AG09309 (cell line): ENCODE measurements around the gene CHMP4B.

Source experiments
- DNase-seq: peaks from one replicate; pipeline ENCODE4 v3.0.0-alpha.2; 2010; ENCODE audit warnings: low read depth
- H3K4me3 ChIP-seq: 2 replicates; pipeline ENCODE4 v1.5.1; 2011; ENCODE audit warnings: mild to moderate bottlenecking, low read depth, low read length, moderate library complexity; ENCODE audit not compliant: control insufficient read depth
- TF ChIP-seq, protein P1 (sequence below): IDR thresholded peaks from 2 replicates; pipeline ENCODE4 v1.5.1; 2011; ENCODE audit warnings: mild to moderate bottlenecking, low read depth, low read length, inconsistent platforms; ENCODE audit not compliant: insufficient read depth, control insufficient read depth; ENCODE audit errors: missing control alignments

The CHMP4B gene

DNA sequence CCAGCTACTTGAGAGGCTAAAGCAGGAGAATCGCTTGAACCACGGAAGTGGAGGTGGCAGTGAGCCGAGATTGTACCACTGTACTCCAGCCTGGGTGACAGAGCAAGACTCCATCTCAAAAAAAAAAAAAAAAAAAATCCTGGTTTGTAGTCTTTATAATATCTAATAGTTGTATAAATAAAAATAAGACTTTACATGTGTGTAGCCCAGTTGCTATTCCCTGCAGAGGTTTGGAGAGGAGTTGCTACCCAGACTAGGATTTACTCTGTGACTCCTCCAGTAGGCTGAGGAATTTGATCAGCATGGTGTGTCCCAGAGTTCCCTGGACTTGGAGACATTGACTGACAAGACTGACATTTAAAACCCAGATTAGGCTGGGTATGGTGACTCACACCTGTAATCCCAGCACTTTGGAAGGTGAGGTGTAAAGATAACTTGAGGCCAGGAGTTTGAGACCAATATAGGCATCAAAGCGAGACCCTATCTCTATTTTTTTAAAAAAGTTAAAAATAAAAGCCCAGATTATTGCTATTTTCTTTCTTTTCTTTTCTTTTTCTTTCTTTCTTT, 10.2 kb downstream of the CHMP4B start:
- no peak overlapping the region for H3K4me3 ChIP-seq
- TF ChIP-seq, protein P1, sequence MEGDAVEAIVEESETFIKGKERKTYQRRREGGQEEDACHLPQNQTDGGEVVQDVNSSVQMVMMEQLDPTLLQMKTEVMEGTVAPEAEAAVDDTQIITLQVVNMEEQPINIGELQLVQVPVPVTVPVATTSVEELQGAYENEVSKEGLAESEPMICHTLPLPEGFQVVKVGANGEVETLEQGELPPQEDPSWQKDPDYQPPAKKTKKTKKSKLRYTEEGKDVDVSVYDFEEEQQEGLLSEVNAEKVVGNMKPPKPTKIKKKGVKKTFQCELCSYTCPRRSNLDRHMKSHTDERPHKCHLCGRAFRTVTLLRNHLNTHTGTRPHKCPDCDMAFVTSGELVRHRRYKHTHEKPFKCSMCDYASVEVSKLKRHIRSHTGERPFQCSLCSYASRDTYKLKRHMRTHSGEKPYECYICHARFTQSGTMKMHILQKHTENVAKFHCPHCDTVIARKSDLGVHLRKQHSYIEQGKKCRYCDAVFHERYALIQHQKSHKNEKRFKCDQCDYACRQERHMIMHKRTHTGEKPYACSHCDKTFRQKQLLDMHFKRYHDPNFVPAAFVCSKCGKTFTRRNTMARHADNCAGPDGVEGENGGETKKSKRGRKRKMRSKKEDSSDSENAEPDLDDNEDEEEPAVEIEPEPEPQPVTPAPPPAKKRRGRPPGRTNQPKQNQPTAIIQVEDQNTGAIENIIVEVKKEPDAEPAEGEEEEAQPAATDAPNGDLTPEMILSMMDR = no peak
- DNase-seq = no peak

DNA sequence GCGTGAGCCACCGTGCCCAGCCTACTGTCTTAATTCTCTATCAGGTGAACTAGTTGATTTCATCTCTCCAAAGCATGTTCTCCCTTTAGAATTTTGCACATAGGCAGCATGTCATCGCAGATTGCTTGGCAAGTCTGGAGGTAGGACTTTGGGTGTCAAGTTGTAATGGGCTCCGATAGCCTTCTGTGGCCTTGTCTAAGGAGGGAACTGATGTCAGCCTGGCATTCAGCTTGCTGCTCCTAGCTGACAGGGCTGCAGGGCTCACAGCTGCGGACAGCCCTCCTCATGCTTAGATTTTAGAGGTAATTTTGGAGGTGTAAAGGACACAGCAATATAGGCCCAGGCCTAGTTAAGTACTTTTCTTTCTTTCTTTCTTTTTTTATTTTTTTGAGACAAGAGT, 11.3 kb downstream of the CHMP4B start:
- H3K4me3 ChIP-seq = no peak overlapping the region
- TF ChIP-seq, protein P1 = no peak
- no peak for DNase-seq

DNA sequence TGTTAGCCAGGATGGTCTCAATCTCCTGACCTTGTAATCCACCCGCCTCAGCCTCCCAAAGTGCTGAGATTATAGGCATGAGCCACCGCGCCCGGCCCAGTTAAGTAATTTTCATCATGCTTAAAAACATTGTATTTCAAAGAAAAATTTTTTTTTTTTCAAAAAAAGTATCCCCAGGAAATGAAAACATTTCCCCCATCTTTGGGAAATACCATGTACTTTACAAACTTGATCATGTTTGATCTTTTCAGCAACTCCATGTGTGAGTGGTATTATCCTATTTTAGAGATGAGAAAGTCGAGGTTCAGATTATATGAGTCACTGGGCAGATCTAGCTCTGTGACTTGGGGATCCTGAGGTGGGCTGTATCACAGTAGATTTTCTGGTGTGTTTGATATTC, 11.8 kb downstream of the CHMP4B start:
- TF ChIP-seq, protein P1 = no peak
- no peak for DNase-seq
- no peak overlapping the region for H3K4me3 ChIP-seq

DNA sequence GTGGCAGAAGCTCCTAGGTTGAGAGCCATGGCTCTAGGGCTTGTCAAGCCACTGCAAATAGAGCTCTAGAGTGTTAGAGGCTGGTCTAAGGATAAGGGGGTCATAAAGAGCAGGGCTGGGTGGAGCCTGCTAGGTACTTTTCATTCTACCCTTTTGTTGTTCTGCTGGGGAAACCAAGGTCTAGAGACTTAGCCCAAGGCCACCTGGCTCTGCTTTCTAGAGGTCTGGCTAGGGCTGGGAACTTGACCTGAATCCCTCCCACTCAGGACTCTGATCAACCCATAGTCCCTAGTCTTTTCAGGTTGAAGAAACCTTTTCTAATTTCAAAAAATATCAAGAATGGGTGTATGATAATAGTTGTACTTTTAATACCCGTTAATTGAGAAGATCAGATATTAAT, 13.7 kb downstream of the CHMP4B start:
- TF ChIP-seq, protein P1 = no peak
- H3K4me3 ChIP-seq = no peak overlapping the region
- no peak for DNase-seq

DNA sequence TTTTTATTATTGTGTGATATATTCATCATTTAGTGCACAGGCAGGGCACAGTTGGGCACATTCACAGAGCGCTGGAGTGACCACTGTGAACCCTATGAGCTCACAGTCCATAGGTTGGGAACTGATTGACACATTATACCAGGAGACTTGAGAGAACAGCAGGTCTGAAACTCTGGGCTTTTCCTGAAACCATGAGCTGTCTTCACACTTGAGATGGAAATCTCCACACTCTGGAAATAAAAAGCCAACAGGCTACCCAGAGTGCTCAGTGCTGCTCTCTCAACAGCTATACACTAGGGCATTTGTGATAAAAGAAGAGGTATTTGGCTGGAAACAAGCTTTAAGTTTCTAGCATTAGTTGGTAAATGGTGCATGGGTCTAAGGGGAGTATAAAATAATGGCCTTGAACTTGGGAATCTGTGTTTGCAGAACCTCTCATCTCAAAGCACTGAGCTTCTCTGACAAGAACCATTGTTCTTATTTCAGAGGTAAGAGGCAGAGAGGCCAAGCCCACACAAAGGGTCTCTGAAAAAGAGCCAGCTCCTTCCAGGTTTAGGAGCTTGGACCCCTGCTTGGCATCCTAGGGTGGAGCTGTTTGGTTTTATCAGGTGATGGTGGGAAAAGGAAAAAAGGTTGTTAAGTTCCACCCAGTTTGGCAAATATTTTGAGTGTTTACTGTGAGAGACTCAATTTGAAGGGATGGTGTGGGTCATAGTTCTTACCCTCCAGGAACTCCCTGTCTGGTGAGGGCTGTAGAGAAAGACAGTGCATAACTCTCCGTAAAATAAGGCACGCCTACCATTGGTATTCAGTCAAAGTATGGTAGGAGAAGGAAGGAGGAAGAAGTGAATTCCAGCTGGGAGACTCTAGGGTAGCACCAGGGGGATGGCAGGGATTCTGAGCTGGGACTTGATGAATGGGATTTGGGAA, 14.5 kb downstream of the CHMP4B start:
- no peak overlapping the region for H3K4me3 ChIP-seq
- TF ChIP-seq, protein P1 = no peak
- DNase-seq = no peak

DNA sequence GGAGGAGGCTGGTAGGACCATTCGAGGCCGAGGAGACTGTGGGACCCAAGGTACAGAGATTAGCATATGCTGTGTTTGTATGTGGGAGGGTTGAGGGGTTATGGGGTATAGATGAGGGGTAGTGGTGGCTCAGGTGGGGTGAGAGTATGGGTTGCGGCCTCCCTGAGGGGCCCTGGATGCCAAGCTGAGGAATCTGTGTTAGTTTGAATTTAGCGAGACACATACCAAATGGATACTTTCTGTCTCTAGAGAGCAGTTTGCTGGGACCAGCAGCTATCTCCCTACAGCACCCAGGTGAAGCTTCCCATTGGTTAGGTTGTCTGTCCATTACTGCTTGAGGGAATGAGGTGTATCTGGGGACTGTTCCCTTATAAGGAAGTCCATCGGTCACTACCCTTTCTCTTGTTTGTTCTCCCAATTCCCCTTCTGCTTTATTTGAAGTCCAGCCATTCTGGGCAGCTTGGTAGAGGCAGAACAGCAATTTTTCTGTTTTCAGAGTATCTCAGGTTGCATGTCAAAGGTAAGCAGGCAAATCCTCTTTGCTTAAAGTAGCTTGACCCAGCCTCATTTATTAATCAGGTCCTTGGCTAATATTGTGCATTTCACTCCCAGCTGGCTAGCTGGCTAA, 15.2 kb downstream of the CHMP4B start:
- TF ChIP-seq, protein P1 = no peak
- DNase-seq = no peak
- no peak overlapping the region for H3K4me3 ChIP-seq
